Measurements from ENCODE around the gene SCAMP2. TPM values are rescaled to one million over a fixed set of nuclear protein-coding genes. Genes with fewer than 3 reads are reported as not detected.

The SCAMP2 gene
- polyA plus RNA-seq, 3 donors = 124 to 158 (median 124) TPM

GRCh38 chr15:74838746-74839525 is 34.2 kb downstream of the SCAMP2 start:
- H3K4me3 Mint-ChIP-seq = no peak overlapping the region
- TF ChIP-seq, protein P1, sequence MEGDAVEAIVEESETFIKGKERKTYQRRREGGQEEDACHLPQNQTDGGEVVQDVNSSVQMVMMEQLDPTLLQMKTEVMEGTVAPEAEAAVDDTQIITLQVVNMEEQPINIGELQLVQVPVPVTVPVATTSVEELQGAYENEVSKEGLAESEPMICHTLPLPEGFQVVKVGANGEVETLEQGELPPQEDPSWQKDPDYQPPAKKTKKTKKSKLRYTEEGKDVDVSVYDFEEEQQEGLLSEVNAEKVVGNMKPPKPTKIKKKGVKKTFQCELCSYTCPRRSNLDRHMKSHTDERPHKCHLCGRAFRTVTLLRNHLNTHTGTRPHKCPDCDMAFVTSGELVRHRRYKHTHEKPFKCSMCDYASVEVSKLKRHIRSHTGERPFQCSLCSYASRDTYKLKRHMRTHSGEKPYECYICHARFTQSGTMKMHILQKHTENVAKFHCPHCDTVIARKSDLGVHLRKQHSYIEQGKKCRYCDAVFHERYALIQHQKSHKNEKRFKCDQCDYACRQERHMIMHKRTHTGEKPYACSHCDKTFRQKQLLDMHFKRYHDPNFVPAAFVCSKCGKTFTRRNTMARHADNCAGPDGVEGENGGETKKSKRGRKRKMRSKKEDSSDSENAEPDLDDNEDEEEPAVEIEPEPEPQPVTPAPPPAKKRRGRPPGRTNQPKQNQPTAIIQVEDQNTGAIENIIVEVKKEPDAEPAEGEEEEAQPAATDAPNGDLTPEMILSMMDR (IDR thresholded peaks at IDR 0.05) = no peak
- Histone ChIP-seq H3K4me3 (replicated peaks in 1 of 3; ENCODE audit: low read depth in 2 of 3, low read length in 3 of 3) (no peak overlapping the region), H3K4me2 (replicated peaks; ENCODE audit: extremely low read depth, low read length, poor library complexity, severe bottlenecking) (no peak overlapping the region), H3K27ac (ENCODE audit: low read depth in 1 of 2, low read length in 2 of 2) (no peak overlapping the region), H3K9ac (ENCODE audit: insufficient read depth, low read length, poor library complexity, severe bottlenecking) (no peak overlapping the region), H2AFZ (ENCODE audit: insufficient read depth, low read depth, low read length, poor library complexity, severe bottlenecking) (no peak overlapping the region), H3K27me3 (ENCODE audit: control insufficient read depth in 2 of 2, insufficient read depth in 2 of 2, low read length in 2 of 2) (no peaks in the 10 kb centered on the region), H3K79me2 (ENCODE audit: insufficient read depth, low read length) (peaks cover 2% of the 10 kb centered on the region), H4K20me1 (ENCODE audit: insufficient read depth, low read length) (peaks cover 20% of the 10 kb centered on the region), H3K4me1 (ENCODE audit: control insufficient read depth in 1 of 2, insufficient read depth in 2 of 2, low read length in 2 of 2) (peaks cover 14 to 22% of the 10 kb centered on the region in 2 donors), H3K9me3 (replicated peaks in 1 of 2; ENCODE audit: control insufficient read depth in 1 of 2, insufficient read depth in 1 of 2, low read length in 2 of 2) (no peaks in the 10 kb centered on the region), H3K36me3 (replicated peaks in 1 of 2; ENCODE audit: control insufficient read depth in 1 of 2, insufficient read depth in 2 of 2, low read length in 2 of 2) (peaks cover 9 to 34% of the 10 kb centered on the region in 2 donors)
- WGBS (ENCODE audit: insufficient coverage) = 89% methylated on average over 5 of the region's 11 CpGs
- H3K36me3 Mint-ChIP-seq = peaks cover 14 to 40% of the 10 kb centered on the region in 2 donors
- no peak for DNase-seq
- H3K27ac Mint-ChIP-seq = no peak overlapping the region
- H3K9me3 Mint-ChIP-seq = peaks cover 0 to 2% (median 0%) of the 10 kb centered on the region in 7 donors
- intact Hi-C loops (cut with micrococcal nuclease) = no loop called here
- H3K4me1 Mint-ChIP-seq = peaks cover 23% of the 10 kb centered on the region
- H3K27me3 Mint-ChIP-seq (ENCODE audit: low read depth in 3 of 3) = peaks cover 0 to 3% (median 0%) of the 10 kb centered on the region in 3 donors

- Histone ChIP-seq H3K9ac (ENCODE audit: insufficient read depth, low read length, poor library complexity, severe bottlenecking) (no peak overlapping the region), H3K27me3 (ENCODE audit: control insufficient read depth in 2 of 2, insufficient read depth in 2 of 2, low read length in 2 of 2) (no peaks in the 10 kb centered on the region), H3K4me2 (replicated peaks; ENCODE audit: extremely low read depth, low read length, poor library complexity, severe bottlenecking) (no peak overlapping the region), H2AFZ (ENCODE audit: insufficient read depth, low read depth, low read length, poor library complexity, severe bottlenecking) (no peak overlapping the region), H3K79me2 (ENCODE audit: insufficient read depth, low read length) (peaks cover 2% of the 10 kb centered on the region), H3K4me1 (ENCODE audit: control insufficient read depth in 1 of 2, insufficient read depth in 2 of 2, low read length in 2 of 2) (peaks cover 6 to 13% of the 10 kb centered on the region in 2 donors), H3K9me3 (replicated peaks in 1 of 2; ENCODE audit: control insufficient read depth in 1 of 2, insufficient read depth in 1 of 2, low read length in 2 of 2) (no peaks in the 10 kb centered on the region), H3K27ac (ENCODE audit: low read depth in 1 of 2, low read length in 2 of 2) (no peak overlapping the region), H3K36me3 (replicated peaks in 1 of 2; ENCODE audit: control insufficient read depth in 1 of 2, insufficient read depth in 2 of 2, low read length in 2 of 2) (peaks cover 9 to 34% of the 10 kb centered on the region in 2 donors), H4K20me1 (ENCODE audit: insufficient read depth, low read length) (peaks cover 13% of the 10 kb centered on the region), H3K4me3 (replicated peaks in 1 of 3; ENCODE audit: low read depth in 2 of 3, low read length in 3 of 3) (no peak overlapping the region)
- peaks cover 19% of the 10 kb centered on the region for H3K4me1 Mint-ChIP-seq
- intact Hi-C loops (cut with micrococcal nuclease) = no loop called here
- TF ChIP-seq, protein P1 (IDR thresholded peaks at IDR 0.05) = no peak
- H3K36me3 Mint-ChIP-seq = peaks cover 14 to 40% of the 10 kb centered on the region in 2 donors
- H3K27ac Mint-ChIP-seq = no peak overlapping the region
- DNase-seq = no peak
- peaks cover 0 to 2% (median 0%) of the 10 kb centered on the region in 7 donors for H3K9me3 Mint-ChIP-seq
- peaks cover 0 to 3% (median 0%) of the 10 kb centered on the region in 3 donors for H3K27me3 Mint-ChIP-seq (ENCODE audit: low read depth in 3 of 3)
- no CpG with 5 or more reads among the region's 10 CpGs for WGBS (ENCODE audit: insufficient coverage)
- H3K4me3 Mint-ChIP-seq = no peak overlapping the region
These were observed 35.0 kb downstream of the SCAMP2 start for GRCh38 chr15:74838137-74838516.

Data from CD14-positive monocyte (primary cell).